H1 (cell line): ENCODE measurements around the gene GARIN3. TPM values are rescaled to one million over a fixed set of nuclear protein-coding genes. Genes with fewer than 3 reads are reported as not detected.

Experiments used
- CTCF ChIA-PET: fragments of 300-600 bp; sonication (Branson Sonifier 250); formaldehyde crosslinking; loops from one replicate; lab custom pipeline; 2021; ENCODE audit not compliant: partially characterized antibody; lab: Charles Lee
- POLR2A ChIA-PET: fragments of 300-600 bp; sonication (Branson Sonifier 250); formaldehyde crosslinking; loops from one replicate; lab custom pipeline; 2021; ENCODE audit warnings: inconsistent platforms; ENCODE audit not compliant: partially characterized antibody; lab: Charles Lee
- DNase-seq, 2 experiments: peaks; one replicate each; pipeline versions ENCODE4 v3.0.0 to v3.0.0-alpha.2; 2010 to 2022; ENCODE audit warnings: low spot score in 2 of 2, low read depth in 1 of 2, mixed read lengths in 1 of 2
- FAIRE-seq: peaks from 2 replicates; lab custom pipeline; 2011; peaks lifted over from hg19 to GRCh38; lab: Jason Lieb, UNC
- H2AFZ ChIP-seq: 2 replicates; pipeline ENCODE4 v1.8.1; 2012; ENCODE audit warnings: low read length, inconsistent platforms
- H2AK5ac ChIP-seq: 2 replicates; pipeline ENCODE4 v1.6.1; 2013; ENCODE audit warnings: low read depth, low read length
- H2BK120ac ChIP-seq: replicated peaks from 2 replicates; pipeline ENCODE3; 2013; ENCODE audit warnings: low read depth, low read length, inconsistent platforms
- H2BK12ac ChIP-seq: 2 replicates; pipeline ENCODE4 v1.6.1; 2013; ENCODE audit warnings: low read depth, low read length
- H2BK15ac ChIP-seq: 2 replicates; pipeline ENCODE4 v1.6.1; 2013; ENCODE audit warnings: low read length
- H2BK20ac ChIP-seq: 2 replicates; pipeline ENCODE4 v1.6.1; 2013; ENCODE audit warnings: low read length
- H2BK5ac ChIP-seq: 2 replicates; pipeline ENCODE4 v1.6.1; 2013; ENCODE audit warnings: low read depth, low read length
- H3K14ac ChIP-seq: 2 replicates; pipeline ENCODE4 v1.6.1; 2013; ENCODE audit warnings: inconsistent platforms; ENCODE audit not compliant: insufficient read length
- H3K18ac ChIP-seq: 2 replicates; pipeline ENCODE4 v1.6.1; 2013; ENCODE audit warnings: low read length; ENCODE audit errors: extremely low read depth
- H3K23ac ChIP-seq: 2 replicates; pipeline ENCODE4 v1.6.1; 2013; ENCODE audit warnings: inconsistent platforms; ENCODE audit not compliant: insufficient read length
- H3K23me2 ChIP-seq: 2 replicates; pipeline ENCODE4 v1.6.1; 2013; ENCODE audit warnings: low read depth, low read length
- H3K27ac ChIP-seq: 2 replicates; pipeline ENCODE4 v1.6.1; 2011; ENCODE audit warnings: low read depth, low read length, inconsistent platforms
- H3K27me3 ChIP-seq, 4 experiments: replicated peaks in 1 of 4; 1 replicate in 1 of 4; 2 replicates in 3 of 4; pipeline versions ENCODE4 v1.6.1 to v1.8.1; 2011 to 2013; ENCODE audit warnings: low read length in 3 of 4, mild to moderate bottlenecking in 3 of 4, inconsistent platforms in 2 of 4, mixed read lengths in 2 of 4, moderate library complexity in 1 of 4; ENCODE audit not compliant: control insufficient read depth in 3 of 4, insufficient read depth in 3 of 4; ENCODE audit errors: extremely low read depth in 1 of 4
- H3K36me3 ChIP-seq, 4 experiments: 2 replicates each; pipeline versions ENCODE4 v1.6.1 to v1.8.1; 2011 to 2013; ENCODE audit warnings: mild to moderate bottlenecking in 4 of 4, low read length in 3 of 4, moderate library complexity in 2 of 4, control low read depth in 1 of 4, inconsistent platforms in 1 of 4; ENCODE audit not compliant: insufficient read depth in 4 of 4, control insufficient read depth in 2 of 4
- H3K4ac ChIP-seq: replicated peaks from 2 replicates; pipeline ENCODE3; 2013; ENCODE audit warnings: low read length, low read depth, mixed read lengths, inconsistent platforms; ENCODE audit not compliant: insufficient read length
- H3K4me1 ChIP-seq, 4 experiments: replicated peaks in 1 of 4; 1 replicate in 1 of 4; 2 replicates in 3 of 4; pipeline versions ENCODE4 v1.6.1 to v1.8.1; 2011 to 2013; ENCODE audit warnings: low read length in 3 of 4, inconsistent platforms in 2 of 4, mixed read lengths in 1 of 4; ENCODE audit not compliant: insufficient read depth in 4 of 4, control insufficient read depth in 3 of 4
- H3K4me2 ChIP-seq, 2 experiments: 2 replicates each; pipeline versions ENCODE4 v1.6.1 to v1.8.1; 2011 to 2013; ENCODE audit warnings: low read depth in 2 of 2, low read length in 2 of 2, control low read depth in 1 of 2, inconsistent platforms in 1 of 2, mild to moderate bottlenecking in 1 of 2; ENCODE audit not compliant: insufficient read depth in 1 of 2
- H3K4me3 ChIP-seq, 4 experiments: fragments of 200-600, 300-600 bp in 1 of 4; sonication (generic), shearing (Covaris generic), sonication (Bioruptor Twin) in 1 of 4; 2 replicates each; pipeline versions ENCODE4 v1.5.1 to v1.8.1; 2011 to 2016; ENCODE audit warnings: low read length in 4 of 4, low read depth in 3 of 4, control low read depth in 2 of 4, inconsistent platforms in 2 of 4, mild to moderate bottlenecking in 2 of 4, mixed read lengths in 1 of 4, moderate library complexity in 1 of 4; ENCODE audit not compliant: insufficient read depth in 2 of 4; ENCODE audit errors: extremely low read depth in 1 of 4
- H3K56ac ChIP-seq: replicated peaks from 2 replicates; pipeline ENCODE3; 2013; ENCODE audit warnings: low read depth, mild to moderate bottlenecking, mixed read lengths, low read length, inconsistent platforms; ENCODE audit not compliant: insufficient read length
- H3K79me1 ChIP-seq: 2 replicates; pipeline ENCODE4 v1.6.1; 2013; ENCODE audit warnings: low read depth, low read length, control low read depth
- H3K79me2 ChIP-seq, 2 experiments: 2 replicates each; pipeline versions ENCODE4 v1.6.1 to v1.8.1; 2012 to 2013; ENCODE audit warnings: low read length in 2 of 2, mild to moderate bottlenecking in 2 of 2, inconsistent platforms in 1 of 2; ENCODE audit not compliant: insufficient read depth in 2 of 2, control insufficient read depth in 1 of 2
- H3K9ac ChIP-seq, 4 experiments: replicated peaks in 1 of 4; 1 replicate in 1 of 4; 2 replicates in 3 of 4; pipeline versions ENCODE4 v1.6.1 to v1.8.1; 2011 to 2013; ENCODE audit warnings: low read depth in 3 of 4, low read length in 3 of 4, control low read depth in 2 of 4, mild to moderate bottlenecking in 2 of 4, moderate library complexity in 2 of 4, inconsistent platforms in 1 of 4; ENCODE audit errors: extremely low read depth in 1 of 4
- H3K9me3 ChIP-seq, 2 experiments: 2 replicates each; pipeline versions ENCODE4 v1.6.1 to v1.8.1; 2012 to 2013; ENCODE audit warnings: mild to moderate bottlenecking in 2 of 2, moderate library complexity in 2 of 2, control low read depth in 1 of 2, inconsistent platforms in 1 of 2, low read depth in 1 of 2, low read length in 1 of 2, mixed read lengths in 1 of 2; ENCODE audit not compliant: insufficient read depth in 2 of 2
- H4K20me1 ChIP-seq, 2 experiments: replicated peaks in 1 of 2; 2 replicates each; pipeline versions ENCODE3 to v1.8.1; 2011 to 2013; ENCODE audit warnings: inconsistent platforms in 2 of 2, low read length in 2 of 2, mild to moderate bottlenecking in 1 of 2; ENCODE audit not compliant: insufficient read depth in 2 of 2, control insufficient read depth in 1 of 2
- H4K5ac ChIP-seq: 2 replicates; pipeline ENCODE4 v1.6.1; 2013; ENCODE audit warnings: low read length, low read depth, mixed read lengths, inconsistent platforms; ENCODE audit not compliant: insufficient read length
- H4K8ac ChIP-seq: 2 replicates; pipeline ENCODE4 v1.8.0; 2013; ENCODE audit warnings: mild to moderate bottlenecking, moderate library complexity, low read length, inconsistent platforms; ENCODE audit not compliant: insufficient read depth; ENCODE audit errors: extremely low read depth
- H4K91ac ChIP-seq: replicated peaks from 2 replicates; pipeline ENCODE3; 2013; ENCODE audit warnings: low read length, mixed read lengths, inconsistent platforms; ENCODE audit not compliant: insufficient read length
- BRCA1 ChIP-seq: IDR thresholded peaks from 2 replicates; pipeline ENCODE4 v1.6.1; 2012; ENCODE audit warnings: low read depth, low read length, improper control_type of control experiment
- CBX5 ChIP-seq: fragments of 300-800, 300-1000 bp; sonication (generic); IDR thresholded peaks from 2 replicates; pipeline ENCODE4 v1.7.1; 2016; ENCODE audit warnings: antibody characterized with exemption, low read length, low read depth
- CHD1 ChIP-seq: IDR thresholded peaks from 2 replicates; pipeline ENCODE4 v1.6.1; 2012; ENCODE audit warnings: low read depth, low read length, improper control_type of control experiment
- SIRT6 ChIP-seq: IDR thresholded peaks from one replicate; pipeline ENCODE4 v1.7.1; 2012; ENCODE audit warnings: low read length, inconsistent platforms
- ZNF274 ChIP-seq: IDR thresholded peaks from 2 replicates; pipeline ENCODE4 v1.7.0; 2012; ENCODE audit warnings: low read length, borderline replicate concordance; ENCODE audit errors: extremely low read depth
- polyA plus RNA-seq, 7 experiments: library from polyadenylated mRNA; depleted of rRNA in 3 of 7; stranded (reverse) in 5 of 7; unstranded in 2 of 7; fragments of >200 nt in 5 of 7; fragments of 200-250 nt in 2 of 7; gene quantifications; 1 replicate in 5 of 7; 2 replicates in 1 of 7; 4 replicates in 1 of 7; pipeline versions ENCODE4 v1.2.1 to v1.2.3, GENCODE V29; 2011 to 2013; ENCODE audit warnings: missing spikeins in 2 of 7, mixed read lengths in 2 of 7
- total RNA-seq: library from RNA; stranded (reverse); fragmentation: NEBNext Ultra II Directional; extraction: Animal tissue kit (Norgen Biotek cat#: 25700); gene quantifications from 2 replicates; pipeline ENCODE4 v1.2.1, GENCODE V29; 2021

The GARIN3 gene
- total and polyA plus RNA-seq, 2 of the 8 experiments (the other 6 are each of a cell fraction or from before 2014, with no cell fraction given) = not detected

GRCh38 chr5:157115012-157115411 lies 51.1 kb downstream of the GARIN3 start:
- FAIRE-seq (no peak), DNase-seq (no peak)
- Histone ChIP-seq H3K14ac (no peak overlapping the region), H2BK20ac (no peak overlapping the region), H3K4ac (no peak overlapping the region), H3K4me1 (no peaks in the 10 kb centered on the region), H3K23me2 (no peaks in the 10 kb centered on the region), H3K36me3 (no peaks in the 10 kb centered on the region), H3K18ac (no peak overlapping the region), H2BK5ac (no peak overlapping the region), H2BK120ac (no peak overlapping the region), H4K5ac (no peak overlapping the region), H3K23ac (no peak overlapping the region), H3K27me3 (no peaks in the 10 kb centered on the region), H4K8ac (no peak overlapping the region), H2BK12ac (no peak overlapping the region), H2AK5ac (no peak overlapping the region), H3K56ac (no peak overlapping the region), H4K20me1 (no peaks in the 10 kb centered on the region), H3K4me2 (no peak overlapping the region), H2BK15ac (no peak overlapping the region), H3K4me3 (no peak overlapping the region), H3K9me3 (no peaks in the 10 kb centered on the region), H3K79me2 (no peaks in the 10 kb centered on the region), H4K91ac (no peak overlapping the region), H3K9ac (no peak overlapping the region), H2AFZ (no peak overlapping the region), H3K27ac (no peak overlapping the region), H3K79me1 (no peaks in the 10 kb centered on the region)
- TF ChIP-seq SIRT6 = no peak
- TF ChIP-seq BRCA1 = no peak
- TF ChIP-seq ZNF274 = no peak
- TF ChIP-seq CBX5 = no peak
- TF ChIP-seq CHD1 = no peak
- CTCF ChIA-PET = interaction anchor here (0.6 to 1.8 kb wide), 2 partner anchors 17 to 210 kb away, joined by 3 to 5 read pairs; no protein-coding TSS in a partner anchor
- POLR2A ChIA-PET = no interaction called here
